Endothelial cell (in vitro differentiated cells): ENCODE measurements around the gene TWNK. TPM values are rescaled to one million over a fixed set of nuclear protein-coding genes. Genes with fewer than 3 reads are reported as not detected.

Source experiments
- DNase-seq: peaks from one replicate; pipeline ENCODE4 v3.0.0; 2021; ENCODE audit warnings: low spot score
- H3K27ac Mint-ChIP-seq: one replicate; pipeline ENCODE4 v1.8.0; 2021; ENCODE audit warnings: mixed read lengths, inconsistent platforms; ENCODE audit not compliant: unreplicated experiment
- H3K27me3 Mint-ChIP-seq: one replicate; pipeline ENCODE4 v1.8.0; 2021; ENCODE audit warnings: mild to moderate bottlenecking, moderate library complexity, mixed read lengths, inconsistent platforms; ENCODE audit not compliant: unreplicated experiment
- H3K36me3 Mint-ChIP-seq: one replicate; pipeline ENCODE4 v1.8.0; 2021; ENCODE audit warnings: mild to moderate bottlenecking, low read depth, mixed read lengths, inconsistent platforms; ENCODE audit not compliant: unreplicated experiment
- H3K4me1 Mint-ChIP-seq: one replicate; pipeline ENCODE4 v1.8.0; 2021; ENCODE audit warnings: mild to moderate bottlenecking, mixed read lengths, inconsistent platforms; ENCODE audit not compliant: unreplicated experiment
- H3K4me3 Mint-ChIP-seq: one replicate; pipeline ENCODE4 v1.8.0; 2021; ENCODE audit warnings: mild to moderate bottlenecking, mixed read lengths, inconsistent platforms; ENCODE audit not compliant: unreplicated experiment
- H3K9me3 Mint-ChIP-seq: one replicate; pipeline ENCODE4 v1.8.0; 2021; ENCODE audit warnings: mixed read lengths, inconsistent platforms; ENCODE audit not compliant: unreplicated experiment
- CTCF ChIP-seq: fragments of 200-600 bp; sonication (generic); IDR thresholded peaks from one replicate; pipeline ENCODE4 v1.5.0; 2021; ENCODE audit warnings: antibody characterized with exemption; ENCODE audit not compliant: unreplicated experiment
- microRNA-seq: library from miRNA; unstranded; fragments of <30 nt; microRNA quantifications from one replicate; pipeline ENCODE4, GENCODE V29; 2020; ENCODE audit not compliant: unreplicated experiment
- total RNA-seq: library from RNA; stranded (reverse); fragmentation: NEBNext Ultra II Directional; extraction: Animal tissue kit (Norgen Biotek cat#: 25700); gene quantifications from one replicate; pipeline ENCODE4 v1.2.1, GENCODE V29; 2021; ENCODE audit not compliant: unreplicated experiment

The TWNK gene
- total RNA-seq, 1 donor from 2014 or later, result 10.5 TPM

- Mint-ChIP-seq H3K27me3 (peaks cover 15% of the 10 kb centered on the region), H3K9me3 (no peaks in the 10 kb centered on the region), H3K4me1 (peaks cover 20% of the 10 kb centered on the region), H3K27ac (no peak overlapping the region), H3K36me3 (peaks cover 19% of the 10 kb centered on the region), H3K4me3 (no peak overlapping the region)
- TF ChIP-seq CTCF, result no peak
- DNase-seq, result no peak
These were observed 53.5 kb downstream of the TWNK start for GRCh38 chr10:101040851-101041250.

GRCh38 chr10:101041252-101041761, 54.0 kb downstream of the TWNK start:
- no peak overlapping the region for H3K4me3 Mint-ChIP-seq

DNA sequence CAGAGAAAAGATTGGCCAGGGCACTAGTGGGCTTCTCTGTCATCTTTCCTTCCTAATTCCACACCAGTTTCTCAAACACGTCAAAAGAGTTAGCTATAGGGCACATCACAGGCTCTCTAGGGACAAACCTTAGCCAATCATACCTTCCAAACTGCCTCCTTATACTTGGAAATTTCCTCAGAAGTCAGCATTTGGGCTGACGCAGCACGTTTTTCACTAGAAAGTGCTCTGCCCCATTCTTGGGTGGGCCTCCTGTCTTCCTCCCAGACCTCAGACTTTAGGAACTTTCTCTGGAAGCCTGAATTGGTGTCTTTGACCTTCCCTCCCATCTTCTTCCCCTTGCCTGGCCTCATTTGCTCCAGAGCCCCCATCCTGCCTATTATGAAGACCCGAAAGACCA, 54.8 kb downstream of the TWNK start:
- TF ChIP-seq CTCF, result no peak
- peaks cover 11% of the 10 kb centered on the region for H3K36me3 Mint-ChIP-seq
- H3K4me1 Mint-ChIP-seq, result peaks cover 23% of the 10 kb centered on the region
- H3K27me3 Mint-ChIP-seq, result peaks cover 15% of the 10 kb centered on the region
- no peak for DNase-seq
- peak overlapping the region; percentile 100 for H3K27ac Mint-ChIP-seq
- H3K9me3 Mint-ChIP-seq, result no peaks in the 10 kb centered on the region
- H3K4me3 Mint-ChIP-seq, result peak overlapping the region; percentile 94

More at GRCh38 chr10:101041252-101041761, 54.0 kb downstream of the TWNK start:
- Mint-ChIP-seq H3K9me3 (no peaks in the 10 kb centered on the region), H3K27ac (no peak overlapping the region), H3K4me1 (peaks cover 20% of the 10 kb centered on the region), H3K27me3 (peaks cover 15% of the 10 kb centered on the region), H3K36me3 (peaks cover 15% of the 10 kb centered on the region)
- peak; percentile 65 for TF ChIP-seq CTCF
- peak; percentile 77 for DNase-seq

DNA sequence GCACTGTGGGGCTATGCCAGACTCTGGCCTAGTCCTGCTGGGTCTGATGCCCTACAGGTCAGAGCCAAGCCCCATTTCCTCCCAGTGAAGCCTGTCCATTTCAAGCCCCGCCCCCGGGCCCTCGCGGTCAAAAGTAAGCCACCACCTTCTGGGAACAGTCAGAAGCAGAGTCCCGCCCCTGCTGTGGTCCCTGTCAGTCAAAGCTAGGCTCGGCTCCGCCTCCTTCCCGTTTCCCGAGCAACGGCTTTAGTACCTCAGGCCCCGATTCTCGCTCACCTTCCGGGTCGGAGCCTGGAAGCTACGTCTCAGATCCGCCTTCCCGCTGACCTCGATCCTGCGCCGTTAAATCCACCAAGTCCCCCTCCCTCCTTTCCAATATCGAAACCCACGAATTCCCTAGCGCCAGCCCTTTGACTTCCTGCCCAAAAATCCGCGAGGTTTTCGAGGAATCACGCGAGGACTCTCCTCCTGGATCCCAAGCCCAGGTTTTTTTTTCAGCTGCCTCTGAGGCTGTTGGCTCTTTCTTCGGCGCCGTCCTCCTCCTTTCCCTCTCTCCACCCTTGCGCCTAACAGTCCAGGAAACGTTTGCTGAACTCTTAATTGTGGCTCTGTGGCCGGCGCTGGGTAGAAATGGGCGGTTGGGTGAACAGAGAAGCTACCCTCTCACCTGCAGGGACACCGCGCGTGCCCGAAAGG, 55.5 kb downstream of the TWNK start:
- H3K36me3 Mint-ChIP-seq, result peaks cover 4% of the 10 kb centered on the region
- TF ChIP-seq CTCF, result no peak
- H3K4me1 Mint-ChIP-seq, result peaks cover 23% of the 10 kb centered on the region
- peaks cover 15% of the 10 kb centered on the region for H3K27me3 Mint-ChIP-seq
- no peaks in the 10 kb centered on the region for H3K9me3 Mint-ChIP-seq
- H3K27ac Mint-ChIP-seq, result peak overlapping the region; percentile 100
- peak overlapping the region; percentile 94 for H3K4me3 Mint-ChIP-seq
- DNase-seq, result peak; percentile 92

DNA sequence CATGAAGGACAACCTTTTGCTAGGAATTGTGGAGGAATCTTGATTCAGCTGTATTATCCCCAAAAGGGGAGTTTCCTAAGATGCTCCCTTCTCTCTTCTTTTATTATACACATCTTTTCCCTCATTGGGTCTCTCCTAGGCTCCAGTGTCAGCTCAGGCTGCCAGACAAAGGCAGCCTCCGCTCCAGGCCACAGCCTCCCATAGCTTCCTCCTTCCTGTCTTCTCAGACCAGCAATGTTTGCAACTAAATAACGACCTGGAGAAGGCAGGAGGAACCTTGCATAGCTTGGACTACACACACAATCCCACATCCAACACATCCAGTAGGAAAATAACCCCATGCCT, 56.0 kb downstream of the TWNK start:
- Mint-ChIP-seq H3K4me1 (peaks cover 21% of the 10 kb centered on the region), H3K9me3 (no peaks in the 10 kb centered on the region), H3K4me3 (peak overlapping the region; percentile 94), H3K36me3 (no peaks in the 10 kb centered on the region), H3K27ac (peak overlapping the region; percentile 100), H3K27me3 (peaks cover 12% of the 10 kb centered on the region)
- TF ChIP-seq CTCF, result no peak
- no peak for DNase-seq

Small RNA genes lying within 50 kb of the gene (microRNA-seq; reads per million reads assigned to microRNA genes)
- gene MIR608, result not detected

Other genes starting within 250 kb of the TWNK start
- 17.4 TPM for gene PAX2, start 242.0 kb upstream of the TWNK start, total RNA-seq
- 31.2 TPM for gene SLF2, start 74.6 kb upstream of the TWNK start, total RNA-seq
- 8.0 TPM for gene SEMA4G, start 18.0 kb upstream of the TWNK start, total RNA-seq
- gene MRPL43, start within 50 bp of the TWNK start, total RNA-seq, result 51.8 TPM
- gene LZTS2, start 12.3 kb downstream of the TWNK start, total RNA-seq, result 52.2 TPM
- gene PDZD7, start 43.6 kb downstream of the TWNK start, total RNA-seq, result 0.54 TPM
- gene SFXN3, start 43.7 kb downstream of the TWNK start, total RNA-seq, result 27.1 TPM
- gene KAZALD1, start 74.4 kb downstream of the TWNK start, total RNA-seq, result 10.6 TPM
- gene TLX1, start 143.8 kb downstream of the TWNK start, total RNA-seq, result 31.0 TPM
- gene LBX1, start 241.9 kb downstream of the TWNK start, total RNA-seq, result not detected